NCI-H128 (cell line): ENCODE data around the gene LDLRAD1.
"Not testable (repeated sequence)": the region's sequence is repeated elsewhere in the genome, so short reads cannot be mapped to it uniquely, and the experiment has no call there.

ENCODE experiments used
- DNase-seq: peaks from one replicate; lab custom pipeline; 2025; ENCODE audit not compliant: unreplicated experiment; lab: John Stamatoyannopoulos, UW

Gene LDLRAD1

GRCh38 chr1:53995683-53996082 is 22.3 kb downstream of the LDLRAD1 start:
- DNase-seq, result no peak

- not testable (repeated sequence) for DNase-seq
Measured at GRCh38 chr1:53994516-53994915, 23.5 kb downstream of the LDLRAD1 start.

- no peak for DNase-seq
Measured at GRCh38 chr1:53992085-53992874, 25.7 kb downstream of the LDLRAD1 start.

- no peak for DNase-seq
Measured at GRCh38 chr1:53987880-53988279, 30.1 kb downstream of the LDLRAD1 start.

DNA sequence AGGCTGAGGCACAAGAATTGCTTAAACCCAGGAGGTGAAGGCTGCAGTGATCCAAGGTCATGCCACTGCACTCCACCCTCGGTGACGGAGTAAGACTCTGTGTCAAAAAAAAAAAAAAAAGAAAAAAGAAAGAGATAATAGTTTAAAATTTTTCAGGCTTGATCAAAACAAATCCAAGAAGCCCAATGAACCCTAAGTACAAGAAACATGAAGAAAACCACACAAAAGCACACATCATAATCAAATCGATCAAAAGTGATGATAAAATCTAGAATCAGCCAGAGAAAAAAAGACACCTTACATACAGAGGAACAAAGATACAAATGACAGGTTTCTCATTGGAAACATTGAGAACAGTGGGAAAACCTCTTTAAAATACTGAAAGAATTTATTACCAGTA is 31.5 kb downstream of the LDLRAD1 start:
- DNase-seq, result no peak

- no peak for DNase-seq
Measured at GRCh38 chr1:53984726-53985125, 33.3 kb downstream of the LDLRAD1 start.

- no peak for DNase-seq
Measured at GRCh38 chr1:53982763-53983104, 35.3 kb downstream of the LDLRAD1 start.

- DNase-seq, result no peak
Measured at GRCh38 chr1:53982034-53982762, 35.8 kb downstream of the LDLRAD1 start.

DNA sequence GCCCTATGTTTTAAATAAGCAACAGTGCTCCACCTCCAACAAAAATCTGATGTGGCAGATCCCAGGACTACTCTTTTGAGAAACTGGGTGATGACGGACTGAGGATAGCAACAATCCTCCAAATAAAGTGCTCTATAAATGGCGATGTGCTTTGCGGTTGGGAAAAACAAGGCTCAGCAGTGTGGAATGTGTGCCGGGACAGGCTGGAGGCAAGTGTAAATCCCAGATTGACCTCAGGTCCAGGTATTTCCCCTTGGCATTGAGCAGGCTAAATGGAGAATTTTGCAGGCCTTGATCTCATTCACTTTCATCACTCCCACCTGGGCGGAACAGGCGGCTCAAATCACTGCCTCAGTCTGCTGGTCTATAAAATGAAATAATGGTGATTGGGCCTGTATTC is 36.8 kb downstream of the LDLRAD1 start:
- no peak for DNase-seq

DNA sequence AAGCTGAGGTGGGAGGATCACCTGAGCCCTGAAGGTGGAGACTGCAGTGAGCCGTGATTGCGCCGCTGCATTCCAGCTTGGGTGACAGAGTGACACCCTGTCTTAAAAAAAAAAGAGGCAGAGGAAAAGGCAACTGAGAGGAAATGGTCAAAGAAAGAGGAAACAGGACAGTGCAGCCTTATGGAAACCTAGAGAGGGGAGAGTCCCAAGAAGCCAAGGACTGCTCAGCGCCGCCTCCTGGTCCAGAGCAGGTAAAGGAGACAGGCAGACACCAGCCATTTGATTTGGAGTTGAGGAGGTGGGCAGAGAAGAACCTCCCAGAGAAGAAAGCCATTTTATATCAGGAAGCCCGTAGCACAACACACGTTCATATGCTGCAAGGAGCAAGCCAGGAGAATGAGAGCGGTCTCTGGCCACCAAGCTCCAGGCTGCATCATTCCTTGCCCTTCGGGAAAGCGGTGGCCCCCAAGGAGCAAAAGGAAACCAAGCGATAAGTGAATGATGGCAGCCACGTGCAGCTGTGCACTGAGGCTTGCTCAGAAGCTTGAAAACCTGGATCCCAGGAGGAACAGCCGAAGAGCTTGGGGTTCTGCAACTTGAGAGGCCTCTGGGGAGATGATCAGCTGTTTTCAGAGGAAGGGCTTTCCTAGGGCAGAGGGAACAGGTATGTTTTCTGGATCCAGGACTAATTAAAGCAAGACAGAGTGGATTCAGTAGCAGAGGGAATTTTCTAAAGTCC is 38.1 kb downstream of the LDLRAD1 start:
- no peak for DNase-seq

DNA sequence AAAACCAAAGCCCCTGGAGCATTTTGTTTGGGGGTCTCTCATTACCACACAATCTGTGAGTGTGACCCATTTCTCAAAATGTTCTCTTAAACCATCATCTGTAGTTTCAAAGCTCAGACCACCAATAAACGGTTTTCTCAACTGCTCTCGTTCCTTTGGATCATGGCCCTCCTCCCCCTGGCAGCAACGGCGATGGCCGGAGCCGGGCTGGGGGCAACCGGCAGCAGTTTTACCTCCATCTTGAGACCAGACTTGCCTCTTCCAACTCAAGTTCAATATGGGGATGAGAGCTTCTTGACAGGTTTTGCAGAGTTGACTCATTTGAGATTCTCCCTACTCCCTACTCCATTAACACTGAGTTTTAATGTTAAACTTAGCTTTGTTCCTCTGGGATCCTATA is 42.1 kb downstream of the LDLRAD1 start:
- no peak for DNase-seq

- no peak for DNase-seq
Measured at GRCh38 chr1:53971718-53972117, 46.3 kb downstream of the LDLRAD1 start.

GRCh38 chr1:53969323-53969722 is 48.7 kb downstream of the LDLRAD1 start:
- DNase-seq, result not testable (repeated sequence)

DNA sequence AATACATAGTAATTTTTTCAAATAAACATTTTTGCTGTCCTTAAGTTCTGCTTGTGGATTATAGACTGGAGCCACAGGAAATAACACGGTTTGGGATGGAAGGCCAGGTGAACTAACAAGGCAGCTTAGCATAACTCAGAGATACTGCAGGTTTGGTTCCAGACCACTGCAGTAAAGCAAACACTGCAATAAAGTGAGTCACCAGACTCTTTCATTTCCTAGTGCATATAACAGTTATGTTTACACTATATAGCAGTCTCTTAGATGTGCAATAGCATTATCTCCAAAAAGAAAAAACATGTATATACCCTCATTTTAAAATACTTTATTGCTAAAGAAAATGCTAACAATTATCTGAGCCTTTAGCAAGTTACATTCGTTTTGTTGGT is 49.9 kb downstream of the LDLRAD1 start:
- no peak for DNase-seq

GRCh38 chr1:53967409-53968124 is 50.4 kb downstream of the LDLRAD1 start:
- DNase-seq, result no peak

GRCh38 chr1:53966794-53967193 is 51.2 kb downstream of the LDLRAD1 start:
- no peak for DNase-seq

GRCh38 chr1:53964109-53964508 is 53.9 kb downstream of the LDLRAD1 start:
- DNase-seq, result no peak

DNA sequence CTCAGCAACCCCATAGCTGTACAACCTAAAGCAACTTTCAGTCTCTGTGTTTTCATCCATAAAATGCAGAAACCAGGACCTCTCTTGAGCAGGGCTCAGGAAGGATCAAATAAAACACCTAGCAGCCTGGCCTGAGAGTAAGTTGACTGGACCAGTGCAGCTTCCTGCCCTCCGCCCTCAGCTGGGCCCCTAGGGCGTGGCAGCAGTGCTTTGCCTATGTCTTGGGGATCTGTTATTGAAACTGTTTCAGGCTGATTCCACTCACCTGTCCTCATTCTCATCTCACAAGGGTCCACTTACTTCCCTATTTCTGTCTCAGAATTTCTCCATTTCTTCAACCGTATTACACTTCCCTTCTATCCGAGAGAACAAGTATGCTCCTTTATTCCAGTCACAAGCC is 54.5 kb downstream of the LDLRAD1 start:
- no peak for DNase-seq

- DNase-seq, result no peak
Measured at GRCh38 chr1:53962395-53962794, 55.6 kb downstream of the LDLRAD1 start.

DNA sequence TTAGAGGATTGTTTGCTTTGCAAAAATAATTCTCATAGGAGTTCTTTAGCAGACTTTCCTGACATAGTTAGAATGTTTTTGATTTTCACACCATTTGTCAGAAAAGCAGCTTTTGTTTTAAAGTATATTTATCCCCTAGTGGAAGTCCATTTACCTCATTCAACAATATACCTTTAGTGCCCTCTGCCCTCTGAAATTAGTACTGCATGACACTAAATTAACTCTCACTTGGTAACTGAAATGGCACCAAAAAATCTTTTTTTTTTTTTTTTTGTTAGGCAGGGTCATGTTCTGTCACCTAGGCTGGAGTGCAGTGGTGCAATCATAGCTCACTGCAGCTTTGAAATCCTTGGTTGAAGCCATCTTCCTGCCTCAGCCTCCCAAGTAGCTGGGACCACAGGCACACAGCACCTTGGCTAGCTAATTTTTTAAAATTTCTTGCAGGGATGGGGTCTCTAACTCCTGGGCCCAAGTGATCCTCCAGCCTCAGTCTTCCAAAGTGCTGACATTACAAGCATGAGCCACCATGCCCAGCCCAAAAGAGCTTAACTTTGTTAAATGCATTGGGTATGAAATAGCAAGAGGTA is 58.2 kb downstream of the LDLRAD1 start:
- DNase-seq, result no peak
